AG09319 (cell line): ENCODE results near the gene L3MBTL4.
"Not testable (repeated sequence)": the region's sequence is repeated elsewhere in the genome, so short reads cannot be mapped to it uniquely, and the experiment has no call there.

Experiments
- DNase-seq: peaks from one replicate; pipeline ENCODE4 v3.0.0-alpha.2; 2010; ENCODE audit warnings: low read depth; ENCODE audit errors: extremely low read depth
- CTCF ChIP-seq: IDR thresholded peaks from 2 replicates; pipeline ENCODE4 v1.5.1; 2011; ENCODE audit warnings: low read depth, mild to moderate bottlenecking, inconsistent platforms, low read length, moderate library complexity

L3MBTL4 gene

DNA sequence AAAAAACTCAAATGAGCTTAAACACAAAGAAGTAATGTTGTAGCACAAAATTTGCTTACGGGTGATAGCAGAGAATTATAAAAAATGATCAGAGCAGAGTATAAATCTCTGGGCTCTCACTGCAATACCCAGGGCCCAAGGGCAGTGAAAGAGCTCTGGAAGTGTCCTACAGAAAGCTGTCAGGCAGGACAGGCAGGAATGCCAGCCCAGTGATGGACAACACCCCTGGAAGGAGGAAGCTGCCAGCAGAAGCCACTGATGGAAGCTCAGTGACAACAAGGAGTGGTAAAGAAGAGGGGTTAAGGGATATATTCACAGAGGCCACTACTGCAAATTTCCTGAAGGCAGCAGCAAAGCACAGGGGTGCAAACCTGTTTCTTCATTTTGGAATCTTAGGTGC, 214.9 kb downstream of the L3MBTL4 start:
- no peak for TF ChIP-seq CTCF

DNA sequence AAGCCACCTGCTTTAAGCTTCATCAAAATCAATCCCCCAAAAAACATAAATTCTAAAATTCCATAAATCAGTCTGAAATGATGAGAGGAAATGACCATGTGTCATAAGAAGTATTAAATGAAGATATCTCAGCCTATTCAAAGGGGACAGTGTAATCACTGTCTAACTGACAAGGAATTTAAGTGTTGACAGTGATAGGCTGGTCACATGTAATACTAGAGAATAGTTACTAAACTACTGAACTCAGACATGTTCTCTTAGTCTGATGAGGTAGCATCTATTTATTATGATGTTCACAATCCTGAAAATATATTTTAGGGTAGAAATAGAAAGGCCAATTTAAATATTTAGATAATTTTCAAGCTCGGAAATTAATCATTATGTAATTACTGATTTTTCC, 216.1 kb downstream of the L3MBTL4 start:
- no peak for TF ChIP-seq CTCF

More for the DNA sequence above, 214.9 kb downstream of the L3MBTL4 start:
- DNase-seq: no peak

DNA sequence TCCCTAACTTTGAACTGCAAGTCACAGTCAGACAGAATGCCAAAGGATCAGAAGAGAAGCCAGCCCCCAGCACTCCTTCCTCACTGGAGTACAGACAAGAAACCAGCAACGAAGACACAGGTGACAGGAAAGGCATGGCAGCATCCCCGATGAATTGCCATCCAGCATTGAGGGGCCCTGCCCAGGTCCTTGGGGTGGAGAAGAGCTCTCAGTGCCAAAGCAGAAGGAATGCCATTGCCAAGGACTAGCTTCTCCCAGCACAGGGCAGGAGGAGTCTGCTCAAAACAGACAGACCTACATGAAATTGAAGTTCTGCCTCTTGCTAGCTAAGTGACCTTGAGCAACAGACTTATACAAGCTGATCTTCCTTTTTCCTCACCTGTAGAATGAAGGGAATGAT, 220.1 kb downstream of the L3MBTL4 start:
- TF ChIP-seq CTCF: no peak
- DNase-seq: no peak

More for the DNA sequence above, 216.1 kb downstream of the L3MBTL4 start:
- DNase-seq: no peak

- not testable (repeated sequence) for DNase-seq
Observed at GRCh38 chr18:6185782-6186181, 228.9 kb downstream of the L3MBTL4 start.

- DNase-seq: no peak
- TF ChIP-seq CTCF: no peak
Observed at GRCh38 chr18:6174983-6175745, 239.5 kb downstream of the L3MBTL4 start.

- no peak for TF ChIP-seq CTCF
- no peak for DNase-seq
Observed at GRCh38 chr18:6170604-6171003, 244.1 kb downstream of the L3MBTL4 start.

DNA sequence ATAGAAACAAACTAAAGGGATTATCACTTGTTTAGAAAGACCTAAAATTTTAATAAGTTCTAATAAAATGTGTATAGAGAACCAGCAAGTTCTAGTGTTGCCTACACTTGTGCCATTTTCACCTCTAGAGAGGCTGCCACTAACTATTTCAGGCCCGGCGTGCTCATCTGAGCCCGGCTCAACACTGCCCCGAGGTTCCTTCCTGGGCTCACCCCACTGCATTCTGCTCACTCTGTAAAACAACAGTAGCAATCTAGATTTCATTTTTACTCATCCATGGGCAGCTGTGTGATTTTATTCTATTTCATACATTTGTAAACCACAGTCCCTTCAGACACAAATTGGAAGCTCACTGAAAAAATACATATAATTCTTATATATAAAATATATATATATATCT, 253.2 kb downstream of the L3MBTL4 start:
- no peak for TF ChIP-seq CTCF

GRCh38 chr18:6159426-6159825, 255.3 kb downstream of the L3MBTL4 start:
- no peak for DNase-seq
- no peak for TF ChIP-seq CTCF

More for the DNA sequence above, 253.2 kb downstream of the L3MBTL4 start:
- DNase-seq: no peak
